Adrenal gland (tissue), 5 donors: ENCODE results near the gene CFAP70.

Experiments
- CTCF ChIP-seq, 6 experiments: fragments of 450-650 bp in 4 of 6; fragments of 200-600 bp in 2 of 6; sonication (generic) in 1 of 6; IDR thresholded peaks; 1 replicate in 5 of 6; 2 replicates in 1 of 6; pipeline versions ENCODE4 v1.5.1 to v1.8.0; 2016 to 2021; ENCODE audit warnings: antibody characterized with exemption in 6 of 6, mild to moderate bottlenecking in 2 of 6, moderate library complexity in 1 of 6
- POLR2A ChIP-seq, 2 donors: fragments of 450-650 bp; IDR thresholded peaks; one replicate each; pipeline ENCODE4 v1.6.1; 2017; ENCODE audit warnings: antibody characterized with exemption in 2 of 2, mild to moderate bottlenecking in 2 of 2, moderate library complexity in 1 of 2
- donor health status: DM: no; HTN: no; CAD: no.

- TF ChIP-seq POLR2A (IDR thresholded peaks at IDR 0.05) (no peak), CTCF (IDR thresholded peaks at IDR 0.05) (no peak)
Measured at GRCh38 chr10:73209705-73210104, 149.0 kb downstream of the CFAP70 start.
